22Rv1 (cell line): ENCODE measurements around the gene SH3RF3.

ENCODE experiments used
- H3K27ac ChIP-seq: fragments of 450-650 bp; 2 replicates; pipeline ENCODE4 v1.5.1; 2017
- CTCF ChIP-seq: fragments of 450-650 bp; IDR thresholded peaks from 2 replicates; pipeline ENCODE4 v1.5.1; 2017; ENCODE audit warnings: mild to moderate bottlenecking
- ZFX ChIP-seq: fragments of 450-650 bp; IDR thresholded peaks from 2 replicates; pipeline ENCODE4 v1.6.1; 2017; ENCODE audit warnings: antibody characterized with exemption, borderline replicate concordance

SH3RF3 gene

GRCh38 chr2:109405873-109406272, 276.9 kb downstream of the SH3RF3 start:
- H3K27ac ChIP-seq, result no peak overlapping the region
- TF ChIP-seq ZFX, result no peak
- no peak for TF ChIP-seq CTCF

- no peak overlapping the region for H3K27ac ChIP-seq
- TF ChIP-seq ZFX (no peak), CTCF (no peak)
These were observed 277.3 kb downstream of the SH3RF3 start for GRCh38 chr2:109406301-109406700.

GRCh38 chr2:109407276-109408042, 278.5 kb downstream of the SH3RF3 start:
- TF ChIP-seq ZFX (no peak), CTCF (no peak)
- H3K27ac ChIP-seq, result no peak overlapping the region

DNA sequence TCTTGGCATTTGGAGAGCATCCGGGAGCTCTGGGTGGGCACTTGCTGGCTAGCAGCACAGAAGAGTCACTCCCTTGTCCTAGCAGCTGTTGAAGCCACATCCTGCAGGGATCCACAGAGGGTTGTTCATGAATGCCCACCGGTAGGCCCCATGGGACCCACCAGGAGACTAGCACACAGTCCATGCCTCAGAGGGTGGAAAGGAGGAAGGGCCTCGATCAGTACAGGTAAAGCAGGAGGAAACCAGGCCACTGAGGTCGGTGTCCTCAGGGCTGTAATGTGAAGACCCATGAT, 279.0 kb downstream of the SH3RF3 start:
- TF ChIP-seq CTCF (no peak), ZFX (no peak)
- H3K27ac ChIP-seq, result no peak overlapping the region

DNA sequence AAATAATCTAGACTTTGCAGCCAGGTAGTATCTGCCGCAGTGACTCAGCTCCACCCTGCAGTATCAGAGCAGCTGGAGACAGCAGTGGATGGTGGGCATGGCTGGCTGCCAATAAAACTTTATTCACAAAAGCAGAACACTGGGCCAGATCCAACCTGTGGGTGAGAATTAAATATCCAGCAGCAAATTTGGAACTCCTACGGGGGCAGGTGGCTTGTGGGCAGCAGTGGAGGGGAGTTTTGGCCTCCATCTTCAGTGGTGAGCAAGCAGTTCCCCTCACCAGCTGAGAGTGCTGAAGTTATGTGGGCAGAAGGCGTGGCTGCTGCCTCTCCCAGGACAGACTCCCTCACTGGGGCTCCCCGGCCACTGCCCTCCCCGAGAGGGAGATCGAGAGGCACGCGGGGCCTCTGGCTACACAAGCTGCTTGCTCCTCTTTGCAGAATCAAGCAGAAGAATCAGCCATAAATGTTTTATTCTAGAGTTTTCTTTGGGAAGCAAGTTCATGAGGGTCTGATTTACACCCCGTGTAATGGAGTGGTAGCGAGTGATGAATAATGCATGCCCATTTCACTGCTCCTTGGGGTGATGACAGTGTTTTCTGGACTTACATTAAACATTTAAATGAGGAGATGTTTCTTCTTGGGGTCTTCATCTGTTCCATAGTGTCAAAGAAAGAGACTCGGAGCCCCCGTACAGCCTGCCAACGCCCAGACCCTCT, 280.5 kb downstream of the SH3RF3 start:
- TF ChIP-seq ZFX, result no peak
- no peak for TF ChIP-seq CTCF
- H3K27ac ChIP-seq, result no peak overlapping the region

DNA sequence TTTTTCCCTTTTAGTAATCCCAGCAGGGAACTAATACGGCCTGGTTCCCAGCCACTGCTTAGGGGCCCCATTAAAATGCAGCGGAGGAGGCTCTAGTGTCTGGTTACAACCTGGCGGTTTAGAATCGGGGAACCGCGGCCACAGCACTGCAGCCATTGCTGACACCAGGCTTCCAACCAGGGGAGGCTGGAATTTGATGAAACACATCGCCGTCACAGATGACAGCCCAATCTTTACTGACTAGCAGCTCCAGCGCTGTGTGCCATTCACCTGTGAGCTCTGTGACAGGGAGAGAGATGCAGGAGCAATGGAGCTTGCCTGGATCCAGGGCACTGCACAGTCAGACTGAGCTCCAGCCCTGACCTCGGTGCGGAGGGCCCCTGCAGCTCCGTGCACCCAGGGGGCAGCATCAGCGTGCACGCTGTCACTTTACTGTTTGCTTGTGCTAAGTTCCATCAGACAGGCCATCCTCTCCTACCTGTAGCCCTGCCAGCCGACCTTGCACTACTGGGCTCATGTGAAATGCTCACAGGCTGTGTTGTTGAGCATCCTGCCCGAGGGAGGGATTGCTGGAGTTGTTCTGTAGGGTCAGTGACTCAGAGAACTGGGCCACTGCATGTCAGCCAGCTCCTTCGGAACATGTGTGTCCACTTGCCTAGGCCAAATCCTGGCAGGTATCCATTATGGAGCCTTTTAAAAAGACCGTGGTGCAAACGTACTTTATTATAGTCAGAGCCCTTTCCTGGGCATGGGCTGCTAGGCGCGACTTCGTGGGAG, 281.2 kb downstream of the SH3RF3 start:
- no peak overlapping the region for H3K27ac ChIP-seq
- TF ChIP-seq ZFX (no peak), CTCF (no peak)
